Stomach (tissue), 4 donors: ENCODE results near the gene ZEB1.

Experiments used
- CTCF ChIP-seq, 7 experiments: fragments of 450-650 bp in 4 of 7; fragments of 200-600 bp in 3 of 7; sonication (generic) in 3 of 7; IDR thresholded peaks; one replicate each; pipeline ENCODE4 v1.5.1; 2016 to 2019; ENCODE audit warnings: antibody characterized with exemption in 7 of 7, control low read depth in 2 of 7, mild to moderate bottlenecking in 1 of 7
- EP300 ChIP-seq: sonication (generic); formaldehyde crosslinking; IDR thresholded peaks from one replicate; pipeline ENCODE4 v1.6.1; 2017; ENCODE audit warnings: antibody characterized with exemption
- POLR2AphosphoS5 ChIP-seq, 3 donors: sonication (generic); formaldehyde crosslinking; IDR thresholded peaks; one replicate each; pipeline ENCODE4 v1.6.1; 2016; ENCODE audit warnings: antibody characterized with exemption in 3 of 3

GRCh38 chr10:31383810-31384588 is 65.0 kb downstream of the ZEB1 start:
- no peak for TF ChIP-seq CTCF (IDR thresholded peaks at IDR 0.05)
- TF ChIP-seq POLR2AphosphoS5 (IDR thresholded peaks at IDR 0.05) = no peak
- no peak for TF ChIP-seq EP300
